Hepatocyte (in vitro differentiated cells): ENCODE data around the gene NEUROD2. TPM values are rescaled to one million over a fixed set of nuclear protein-coding genes. Genes with fewer than 3 reads are reported as not detected.

Experiments
- DNase-seq: peaks from one replicate; pipeline ENCODE4 v3.0.0-alpha.2; 2016; ENCODE audit warnings: low spot score
- H2AFZ ChIP-seq: fragments of 200-600 bp; sonication (generic); 2 replicates; pipeline ENCODE4 v1.6.0; 2016; ENCODE audit warnings: antibody characterized with exemption, mild to moderate bottlenecking
- H3K27ac ChIP-seq: fragments of 200-600 bp; sonication (generic); 2 replicates; pipeline ENCODE4 v1.5.1; 2016; ENCODE audit warnings: mild to moderate bottlenecking
- H3K27me3 ChIP-seq: fragments of 200-600 bp; sonication (generic); 2 replicates; pipeline ENCODE4 v1.6.1; 2016
- H3K36me3 ChIP-seq: fragments of 200-600 bp; sonication (generic); replicated peaks from 2 replicates; pipeline ENCODE4 v1.5.1; 2016; ENCODE audit warnings: low read depth; ENCODE audit not compliant: insufficient read depth
- H3K4me1 ChIP-seq: fragments of 200-600 bp; sonication (generic); 2 replicates; pipeline ENCODE4 v1.5.1; 2016; ENCODE audit warnings: mild to moderate bottlenecking, moderate library complexity; ENCODE audit not compliant: insufficient read depth
- H3K4me2 ChIP-seq: fragments of 200-600 bp; sonication (generic); 2 replicates; pipeline ENCODE4 v1.6.0; 2016
- H3K4me3 ChIP-seq: fragments of 200-600 bp; sonication (generic); 2 replicates; pipeline ENCODE4 v1.5.1; 2016; ENCODE audit warnings: mild to moderate bottlenecking
- H3K79me2 ChIP-seq: fragments of 200-600 bp; sonication (generic); 2 replicates; pipeline ENCODE4 v1.6.0; 2017; ENCODE audit warnings: mild to moderate bottlenecking
- H3K9me2 ChIP-seq: fragments of 200-600 bp; sonication (generic); replicated peaks from 2 replicates; pipeline ENCODE4 v1.6.0; 2017; ENCODE audit warnings: mild to moderate bottlenecking; ENCODE audit not compliant: insufficient read depth
- H3K9me3 ChIP-seq: fragments of 200-600 bp; sonication (generic); 2 replicates; pipeline ENCODE4 v1.5.1; 2016; ENCODE audit warnings: low read depth, mild to moderate bottlenecking
- H4K20me1 ChIP-seq: fragments of 200-600 bp; sonication (generic); 2 replicates; pipeline ENCODE4 v1.6.0; 2016; ENCODE audit warnings: mild to moderate bottlenecking; ENCODE audit not compliant: insufficient read depth, poor library complexity, severe bottlenecking
- EZH2 ChIP-seq: fragments of 200-600 bp; sonication (generic); IDR thresholded peaks from 2 replicates; pipeline ENCODE4 v1.6.1; 2016; ENCODE audit warnings: antibody characterized with exemption, mild to moderate bottlenecking, borderline replicate concordance
- EZH2phosphoT487 ChIP-seq: fragments of 200-600 bp; sonication (generic); IDR thresholded peaks from one replicate; pipeline ENCODE4 v1.6.1; 2018; ENCODE audit warnings: antibody characterized with exemption, mild to moderate bottlenecking, low read depth, moderate library complexity; ENCODE audit not compliant: unreplicated experiment, severe bottlenecking
- WGBS: methylation state at CpG from one replicate; pipeline ENCODE4 v1.1.6; 2016; ENCODE audit warnings: low lambda C conversion rate; ENCODE audit errors: missing lambda C conversion rate; 5-methylcytosine and 5-hydroxymethylcytosine counted together
- polyA plus RNA-seq: library from polyadenylated mRNA; unstranded; fragments of >200 nt; fragmentation: Nextera tagmentation; extraction: Ambion mirVana; gene quantifications from 2 replicates; pipeline ENCODE4 v1.2.1, GENCODE V29; 2016
- total RNA-seq: library from RNA; depleted of rRNA; stranded (reverse); fragments of >200 nt; gene quantifications from 2 replicates; pipeline ENCODE4 v1.2.3, GENCODE V29; 2014
- TF ChIP-seq, protein P1 (sequence below): fragments of 200-600 bp; sonication (generic); IDR thresholded peaks from 2 replicates; pipeline ENCODE4 v1.5.1; 2016; ENCODE audit warnings: antibody characterized with exemption, mild to moderate bottlenecking; ENCODE audit not compliant: poor library complexity

NEUROD2 gene
- total and polyA plus RNA-seq, 2 experiments from 2014 or later = not detected

DNA sequence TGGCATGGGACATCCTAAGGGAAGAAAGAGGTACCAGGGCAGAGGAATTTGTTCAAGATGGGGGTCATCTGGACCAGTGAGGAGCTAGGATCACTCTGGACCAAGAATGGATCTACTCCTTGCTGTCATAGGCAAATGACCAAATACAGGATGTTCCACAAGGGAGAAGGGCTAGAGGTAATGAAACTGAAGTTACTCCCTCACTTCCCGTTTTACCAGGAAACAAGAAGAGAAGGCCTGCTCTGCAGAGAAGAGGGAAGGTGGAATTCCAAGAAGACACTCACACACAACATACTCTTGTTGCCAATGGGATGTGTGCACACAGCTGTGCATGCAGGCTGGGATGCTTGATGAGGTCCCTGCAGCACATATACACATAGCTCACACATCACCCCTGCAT is 38.6 kb downstream of the NEUROD2 start:
- Histone ChIP-seq H2AFZ (no peak overlapping the region), H4K20me1 (no peaks in the 10 kb centered on the region), H3K9me3 (no peaks in the 10 kb centered on the region), H3K4me1 (peaks cover 2% of the 10 kb centered on the region), H3K9me2 (no peaks in the 10 kb centered on the region), H3K36me3 (no peaks in the 10 kb centered on the region), H3K27ac (no peak overlapping the region), H3K27me3 (no peaks in the 10 kb centered on the region), H3K79me2 (no peaks in the 10 kb centered on the region), H3K4me2 (no peak overlapping the region), H3K4me3 (no peak overlapping the region)
- WGBS = 81% methylated on average over 1 of the region's 1 CpG
- TF ChIP-seq, protein P1, sequence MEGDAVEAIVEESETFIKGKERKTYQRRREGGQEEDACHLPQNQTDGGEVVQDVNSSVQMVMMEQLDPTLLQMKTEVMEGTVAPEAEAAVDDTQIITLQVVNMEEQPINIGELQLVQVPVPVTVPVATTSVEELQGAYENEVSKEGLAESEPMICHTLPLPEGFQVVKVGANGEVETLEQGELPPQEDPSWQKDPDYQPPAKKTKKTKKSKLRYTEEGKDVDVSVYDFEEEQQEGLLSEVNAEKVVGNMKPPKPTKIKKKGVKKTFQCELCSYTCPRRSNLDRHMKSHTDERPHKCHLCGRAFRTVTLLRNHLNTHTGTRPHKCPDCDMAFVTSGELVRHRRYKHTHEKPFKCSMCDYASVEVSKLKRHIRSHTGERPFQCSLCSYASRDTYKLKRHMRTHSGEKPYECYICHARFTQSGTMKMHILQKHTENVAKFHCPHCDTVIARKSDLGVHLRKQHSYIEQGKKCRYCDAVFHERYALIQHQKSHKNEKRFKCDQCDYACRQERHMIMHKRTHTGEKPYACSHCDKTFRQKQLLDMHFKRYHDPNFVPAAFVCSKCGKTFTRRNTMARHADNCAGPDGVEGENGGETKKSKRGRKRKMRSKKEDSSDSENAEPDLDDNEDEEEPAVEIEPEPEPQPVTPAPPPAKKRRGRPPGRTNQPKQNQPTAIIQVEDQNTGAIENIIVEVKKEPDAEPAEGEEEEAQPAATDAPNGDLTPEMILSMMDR = no peak
- no peak for TF ChIP-seq EZH2
- TF ChIP-seq EZH2phosphoT487 = no peak
- DNase-seq = no peak

DNA sequence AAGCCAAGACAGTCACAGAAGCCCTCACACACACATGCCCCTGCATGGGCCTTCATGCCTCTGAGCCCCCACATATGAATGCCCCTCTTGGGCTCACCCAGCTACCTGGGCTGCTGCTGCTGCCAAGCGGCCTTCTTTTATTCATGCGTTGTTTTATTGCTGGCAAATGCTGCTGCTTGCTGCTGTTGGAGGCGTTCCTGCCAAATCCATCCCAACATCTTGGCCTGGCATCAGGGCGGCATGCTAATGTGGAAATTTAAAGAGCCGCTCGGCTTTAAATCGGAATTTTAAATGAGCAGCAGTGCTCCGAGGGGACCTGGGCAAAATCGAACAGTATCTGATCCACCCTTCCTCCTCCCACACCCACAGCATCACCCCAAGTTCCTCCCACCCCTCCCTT is 39.0 kb downstream of the NEUROD2 start:
- H3K9me2 ChIP-seq = no peaks in the 10 kb centered on the region
- TF ChIP-seq, protein P1 = no peak
- TF ChIP-seq EZH2phosphoT487 (no peak), EZH2 (no peak)
- no peaks in the 10 kb centered on the region for H3K27me3 ChIP-seq
- WGBS = 91% methylated on average over 9 of the region's 9 CpGs
- no peaks in the 10 kb centered on the region for H4K20me1 ChIP-seq
- no peaks in the 10 kb centered on the region for H3K36me3 ChIP-seq
- H3K4me2 ChIP-seq = no peak overlapping the region
- no peaks in the 10 kb centered on the region for H3K4me1 ChIP-seq
- no peak overlapping the region for H3K27ac ChIP-seq
- no peak overlapping the region for H3K4me3 ChIP-seq
- H2AFZ ChIP-seq = no peak overlapping the region
- H3K79me2 ChIP-seq = no peaks in the 10 kb centered on the region
- H3K9me3 ChIP-seq = no peaks in the 10 kb centered on the region
- DNase-seq = no peak

DNA sequence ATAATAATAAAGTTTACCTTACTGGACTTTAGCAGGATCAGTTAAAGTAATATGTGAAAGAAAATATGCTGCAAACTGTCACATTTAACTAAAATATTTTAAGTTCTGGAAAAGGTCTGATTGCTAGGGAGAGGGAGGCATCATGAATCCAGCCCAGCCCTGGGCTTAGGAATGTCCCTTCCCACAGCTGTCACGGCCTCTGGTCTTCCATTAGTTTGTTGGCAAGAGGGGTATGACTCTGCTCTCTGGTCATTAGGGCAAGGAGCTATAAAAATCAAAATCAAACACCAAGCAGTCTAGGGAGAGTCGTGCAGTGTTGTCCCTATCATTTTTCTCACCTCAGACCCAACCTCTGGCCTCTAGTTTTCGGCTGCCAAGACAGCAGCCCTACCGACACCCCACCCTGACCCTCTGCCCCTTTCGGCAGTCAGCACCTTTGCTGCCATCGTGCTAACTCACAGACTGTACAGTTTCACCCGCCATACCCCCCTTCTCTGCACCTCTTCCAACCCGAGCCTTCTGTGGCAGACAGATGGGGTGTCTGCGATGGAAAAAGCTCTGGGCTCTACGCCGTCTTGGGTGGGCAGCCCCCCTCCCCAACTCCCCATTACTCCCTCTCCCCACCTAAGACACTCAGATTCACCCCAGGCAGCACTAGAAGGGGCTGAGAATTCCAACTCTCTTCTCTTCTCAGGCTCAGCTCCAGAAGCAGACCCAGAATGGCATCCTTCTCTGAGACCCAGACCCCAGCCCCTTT is 41.4 kb downstream of the NEUROD2 start:
- H3K27me3 ChIP-seq = no peaks in the 10 kb centered on the region
- no peak overlapping the region for H3K4me3 ChIP-seq
- no peaks in the 10 kb centered on the region for H3K9me2 ChIP-seq
- H3K9me3 ChIP-seq = no peaks in the 10 kb centered on the region
- WGBS = 90% methylated on average over 8 of the region's 11 CpGs
- H2AFZ ChIP-seq = no peak overlapping the region
- TF ChIP-seq, protein P1 = no peak
- TF ChIP-seq EZH2phosphoT487 (no peak), EZH2 (no peak)
- no peaks in the 10 kb centered on the region for H3K79me2 ChIP-seq
- H3K4me2 ChIP-seq = no peak overlapping the region
- H3K27ac ChIP-seq = no peak overlapping the region
- no peak for DNase-seq
- no peaks in the 10 kb centered on the region for H3K4me1 ChIP-seq
- H3K36me3 ChIP-seq = no peaks in the 10 kb centered on the region
- H4K20me1 ChIP-seq = no peaks in the 10 kb centered on the region
